ENCODE measurements around the gene DCBLD1. TPM values are rescaled to one million over a fixed set of nuclear protein-coding genes. Genes with fewer than 3 reads are reported as not detected.

DCBLD1 gene
- total and polyA plus RNA-seq, 7 donors: 2.3 to 16.3 (median 6.8) TPM

- intact Hi-C loops (cut with DNase I): loop anchor here (5.0 kb wide), 1 partner anchor 211 kb away; no protein-coding TSS in a partner anchor
- no peaks in the 10 kb centered on the region for H3K27me3 ChIP-seq
- peaks cover 0 to 24% (median 2%) of the 10 kb centered on the region in 4 donors for H3K36me3 ChIP-seq
- TF ChIP-seq POLR2AphosphoS5 (IDR thresholded peaks at IDR 0.05) (no peak), EP300 (IDR thresholded peaks at IDR 0.05) (no peak), POLR2A (IDR thresholded peaks at IDR 0.05) (no peak), CTCF (IDR thresholded peaks at IDR 0.05) (no peak)
- no peaks in the 10 kb centered on the region for H3K9me3 ChIP-seq
- H3K27ac ChIP-seq: no peak overlapping the region
- no peak overlapping the region for H3K4me3 ChIP-seq
- no peak for DNase-seq
- 92 to 95% methylated on average over 3 of the region's 3 CpGs for whole genome bisulfite sequencing, 2 donors
- no peaks in the 10 kb centered on the region for H3K4me1 ChIP-seq
These were observed 75.5 kb downstream of the DCBLD1 start for GRCh38 chr6:117557951-117558350.

- H3K27me3 ChIP-seq: no peaks in the 10 kb centered on the region
- DNase-seq: no peak
- no peaks in the 10 kb centered on the region for H3K9me3 ChIP-seq
- intact Hi-C loops (cut with DNase I): loop anchor here (5.0 kb wide), 1 partner anchor 212 kb away; no protein-coding TSS in a partner anchor
- no peak for TF ChIP-seq POLR2A (IDR thresholded peaks at IDR 0.05)
- TF ChIP-seq EP300 (IDR thresholded peaks at IDR 0.05): no peak
- TF ChIP-seq CTCF (IDR thresholded peaks at IDR 0.05): no peak
- no peak for TF ChIP-seq POLR2AphosphoS5 (IDR thresholded peaks at IDR 0.05)
- no peaks in the 10 kb centered on the region for H3K4me1 ChIP-seq
- H3K27ac ChIP-seq: no peak overlapping the region
- no peak overlapping the region for H3K4me3 ChIP-seq
- peaks cover 0 to 28% (median 3%) of the 10 kb centered on the region in 4 donors for H3K36me3 ChIP-seq
- 87 to 93% methylated on average over 4 of the region's 4 CpGs for WGBS, 2 donors
These were observed 76.3 kb downstream of the DCBLD1 start for GRCh38 chr6:117558818-117559217.

- WGBS, 2 donors: 77 to 89% methylated on average over 4 of the region's 4 CpGs
- no peaks in the 10 kb centered on the region for H3K27me3 ChIP-seq
- no peaks in the 10 kb centered on the region for H3K4me1 ChIP-seq
- H3K9me3 ChIP-seq: no peaks in the 10 kb centered on the region
- no peak overlapping the region for H3K27ac ChIP-seq
- H3K4me3 ChIP-seq: no peak overlapping the region
- no peak for DNase-seq
- peaks cover 0 to 29% (median 3%) of the 10 kb centered on the region in 4 donors for H3K36me3 ChIP-seq
- TF ChIP-seq CTCF (IDR thresholded peaks at IDR 0.05) (no peak), EP300 (IDR thresholded peaks at IDR 0.05) (no peak), POLR2AphosphoS5 (IDR thresholded peaks at IDR 0.05) (no peak), POLR2A (IDR thresholded peaks at IDR 0.05) (no peak)
- intact Hi-C loops (cut with DNase I): loop anchor here (5.0 kb wide), 1 partner anchor 212 kb away; no protein-coding TSS in a partner anchor
These were observed 76.8 kb downstream of the DCBLD1 start for GRCh38 chr6:117559299-117559698.

- TF ChIP-seq CTCF (IDR thresholded peaks at IDR 0.05) (no peak), POLR2AphosphoS5 (IDR thresholded peaks at IDR 0.05) (no peak), POLR2A (IDR thresholded peaks at IDR 0.05) (no peak), EP300 (IDR thresholded peaks at IDR 0.05) (no peak)
- H3K27ac ChIP-seq: no peak overlapping the region
- no peaks in the 10 kb centered on the region for H3K4me1 ChIP-seq
- no peak for DNase-seq
- H3K27me3 ChIP-seq: no peaks in the 10 kb centered on the region
- H3K36me3 ChIP-seq: peaks cover 0 to 47% (median 5%) of the 10 kb centered on the region in 4 donors
- WGBS, 2 donors: 81 to 87% methylated on average over 3 of the region's 3 CpGs
- intact Hi-C loops (cut with DNase I): loop anchor here (5.0 kb wide), 1 partner anchor 41 kb away; the partner anchor contains the start of gene GOPC
- H3K4me3 ChIP-seq: no peak overlapping the region
- H3K9me3 ChIP-seq: no peaks in the 10 kb centered on the region
These were observed 78.7 kb downstream of the DCBLD1 start for GRCh38 chr6:117561128-117561527.

GRCh38 chr6:117564681-117565080 lies 82.2 kb downstream of the DCBLD1 start:
- Histone ChIP-seq H3K4me3 (no peak overlapping the region), H3K27ac (no peak overlapping the region), H3K36me3 (peaks cover 4 to 81% (median 19%) of the 10 kb centered on the region in 4 donors), H3K4me1 (no peaks in the 10 kb centered on the region), H3K27me3 (no peaks in the 10 kb centered on the region), H3K9me3 (no peaks in the 10 kb centered on the region)
- 81 to 90% methylated on average over 1 of the region's 1 CpG for WGBS, 2 donors
- TF ChIP-seq EP300 (IDR thresholded peaks at IDR 0.05): no peak
- TF ChIP-seq POLR2A (IDR thresholded peaks at IDR 0.05): no peak
- no peak for TF ChIP-seq POLR2AphosphoS5 (IDR thresholded peaks at IDR 0.05)
- TF ChIP-seq CTCF (IDR thresholded peaks at IDR 0.05): no peak
- intact Hi-C loops (cut with DNase I): loop anchor here (5.0 kb wide), 1 partner anchor 38 kb away; the partner anchor contains the start of gene GOPC
- no peak for DNase-seq
